Smooth muscle cell (in vitro differentiated cells): ENCODE data around the gene SLC5A2. TPM values are rescaled to one million over a fixed set of nuclear protein-coding genes. Genes with fewer than 3 reads are reported as not detected.
A peak's percentile ranks its signal among the peaks of the same experiment; 100 is the strongest.

ENCODE experiments used
- DNase-seq: peaks from one replicate; lab custom pipeline; 2025; ENCODE audit not compliant: unreplicated experiment; lab: John Stamatoyannopoulos, UW
- H2AFZ ChIP-seq: fragments of 200-600 bp; sonication (generic); 2 replicates; pipeline ENCODE4 v1.6.0; 2016; ENCODE audit warnings: antibody characterized with exemption, low read depth, mild to moderate bottlenecking
- H3F3A ChIP-seq: fragments of 200-600 bp; sonication (generic); 2 replicates; pipeline ENCODE4 v1.6.0; 2017; ENCODE audit warnings: antibody characterized with exemption, low read depth
- H3K27ac ChIP-seq: fragments of 200-600 bp; sonication (generic); 2 replicates; pipeline ENCODE4 v1.5.1; 2016; ENCODE audit warnings: low read depth, mild to moderate bottlenecking
- H3K27me3 ChIP-seq: fragments of 200-600 bp; sonication (generic); 2 replicates; pipeline ENCODE4 v1.6.1; 2016; ENCODE audit warnings: low read depth, mild to moderate bottlenecking
- H3K36me3 ChIP-seq: fragments of 200-600 bp; sonication (generic); 2 replicates; pipeline ENCODE4 v1.5.1; 2016; ENCODE audit warnings: low read depth
- H3K4me1 ChIP-seq: fragments of 200-600 bp; sonication (generic); 2 replicates; pipeline ENCODE4 v1.5.1; 2016; ENCODE audit warnings: low read depth
- H3K4me2 ChIP-seq: fragments of 200-600 bp; sonication (generic); 2 replicates; pipeline ENCODE4 v1.6.0; 2016; ENCODE audit warnings: mild to moderate bottlenecking
- H3K4me3 ChIP-seq: fragments of 200-600 bp; sonication (generic); 2 replicates; pipeline ENCODE4 v1.5.1; 2016; ENCODE audit warnings: mild to moderate bottlenecking
- H3K79me2 ChIP-seq: fragments of 200-600 bp; sonication (generic); 2 replicates; pipeline ENCODE4 v1.6.0; 2016; ENCODE audit warnings: low read depth, mild to moderate bottlenecking
- H3K9ac ChIP-seq: fragments of 200-600 bp; sonication (generic); 2 replicates; pipeline ENCODE4 v1.6.0; 2016; ENCODE audit warnings: low read depth
- H3K9me3 ChIP-seq: fragments of 200-600 bp; sonication (generic); replicated peaks from 2 replicates; pipeline ENCODE4 v1.5.1; 2016; ENCODE audit warnings: low read depth
- H4K20me1 ChIP-seq: fragments of 200-600 bp; sonication (generic); 2 replicates; pipeline ENCODE4 v1.6.0; 2016; ENCODE audit warnings: low read depth
- WGBS: methylation state at CpG from one replicate; pipeline ENCODE4 v1.1.7; 2016; ENCODE audit warnings: low lambda C conversion rate; 5-methylcytosine and 5-hydroxymethylcytosine counted together
- polyA plus RNA-seq: library from polyadenylated mRNA; unstranded; fragments of >200 nt; fragmentation: Nextera tagmentation; extraction: Ambion mirVana; gene quantifications from 2 replicates; pipeline ENCODE4 v1.2.1, GENCODE V29; 2016
- total RNA-seq: library from RNA; depleted of rRNA; stranded (reverse); fragments of >200 nt; gene quantifications from 2 replicates; pipeline ENCODE4 v1.2.3, GENCODE V29; 2014
- TF ChIP-seq, protein P1 (sequence below): fragments of 200-600 bp; sonication (generic); IDR thresholded peaks from 2 replicates; pipeline ENCODE4 v1.5.1; 2017; ENCODE audit warnings: borderline replicate concordance, mild to moderate bottlenecking, antibody characterized with exemption; ENCODE audit not compliant: insufficient read depth, poor library complexity, severe bottlenecking

SLC5A2 gene
- total and polyA plus RNA-seq, 2 experiments from 2014 or later: 5.1 TPM; not detected in 1

DNA sequence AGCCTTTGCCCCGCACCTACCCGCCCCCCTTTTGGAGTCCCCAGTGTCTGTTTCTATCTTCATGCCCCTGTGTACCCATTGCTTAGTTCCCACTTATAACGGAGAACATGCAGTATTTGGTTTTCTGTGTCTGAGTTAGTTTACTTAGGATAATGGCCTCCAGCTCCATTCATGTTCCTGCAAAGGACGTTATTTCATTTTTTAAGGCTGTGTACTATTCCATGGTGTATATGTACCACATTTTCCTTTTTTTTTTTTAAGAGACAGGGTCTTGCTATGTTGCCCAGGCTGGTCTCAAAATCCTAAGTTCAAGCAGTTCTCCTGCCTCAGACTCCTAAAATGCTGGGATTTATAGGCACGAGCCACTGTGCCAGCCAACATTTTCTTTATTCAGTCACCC lies 15.1 kb upstream of the SLC5A2 start:
- H3K36me3 ChIP-seq: no peaks in the 10 kb centered on the region
- TF ChIP-seq, protein P1, sequence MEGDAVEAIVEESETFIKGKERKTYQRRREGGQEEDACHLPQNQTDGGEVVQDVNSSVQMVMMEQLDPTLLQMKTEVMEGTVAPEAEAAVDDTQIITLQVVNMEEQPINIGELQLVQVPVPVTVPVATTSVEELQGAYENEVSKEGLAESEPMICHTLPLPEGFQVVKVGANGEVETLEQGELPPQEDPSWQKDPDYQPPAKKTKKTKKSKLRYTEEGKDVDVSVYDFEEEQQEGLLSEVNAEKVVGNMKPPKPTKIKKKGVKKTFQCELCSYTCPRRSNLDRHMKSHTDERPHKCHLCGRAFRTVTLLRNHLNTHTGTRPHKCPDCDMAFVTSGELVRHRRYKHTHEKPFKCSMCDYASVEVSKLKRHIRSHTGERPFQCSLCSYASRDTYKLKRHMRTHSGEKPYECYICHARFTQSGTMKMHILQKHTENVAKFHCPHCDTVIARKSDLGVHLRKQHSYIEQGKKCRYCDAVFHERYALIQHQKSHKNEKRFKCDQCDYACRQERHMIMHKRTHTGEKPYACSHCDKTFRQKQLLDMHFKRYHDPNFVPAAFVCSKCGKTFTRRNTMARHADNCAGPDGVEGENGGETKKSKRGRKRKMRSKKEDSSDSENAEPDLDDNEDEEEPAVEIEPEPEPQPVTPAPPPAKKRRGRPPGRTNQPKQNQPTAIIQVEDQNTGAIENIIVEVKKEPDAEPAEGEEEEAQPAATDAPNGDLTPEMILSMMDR: no peak

DNA sequence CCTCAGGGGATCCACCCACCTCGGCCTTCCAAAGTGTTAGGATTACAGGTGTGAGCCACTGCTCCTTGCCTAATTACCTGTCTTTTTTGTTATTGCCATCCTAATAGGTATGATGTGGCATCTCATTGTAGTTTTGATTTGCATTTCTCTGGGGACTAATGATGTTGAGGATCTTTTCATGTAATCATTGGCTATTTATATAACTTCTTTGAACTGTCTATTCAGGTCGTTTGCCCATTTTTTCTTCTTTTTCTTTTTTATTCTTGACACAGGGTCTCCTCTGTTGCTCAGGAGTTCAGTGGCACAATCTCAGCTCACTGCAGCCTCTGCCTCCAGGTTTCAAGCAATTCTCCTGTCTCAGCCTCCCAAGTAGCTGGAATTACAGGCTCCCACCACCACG lies 12.3 kb upstream of the SLC5A2 start:
- peak overlapping the region; percentile 90 for H3K4me2 ChIP-seq
- peaks cover 28% of the 10 kb centered on the region for H4K20me1 ChIP-seq
- peaks cover 10% of the 10 kb centered on the region for H3K79me2 ChIP-seq
- peaks cover 8% of the 10 kb centered on the region for H3K4me1 ChIP-seq
- no peak overlapping the region for H3K9ac ChIP-seq
- H3K27me3 ChIP-seq: no peaks in the 10 kb centered on the region
- H3F3A ChIP-seq: peaks cover 32% of the 10 kb centered on the region
- H3K36me3 ChIP-seq: peaks cover 6% of the 10 kb centered on the region
- DNase-seq: no peak
- H3K9me3 ChIP-seq: no peaks in the 10 kb centered on the region
- no peak overlapping the region for H2AFZ ChIP-seq
- WGBS: 91% methylated on average over 3 of the region's 3 CpGs
- peak overlapping the region; percentile 74 for H3K27ac ChIP-seq
- TF ChIP-seq, protein P1: no peak
- H3K4me3 ChIP-seq: peak overlapping the region; percentile 75

More for the DNA sequence above, 15.1 kb upstream of the SLC5A2 start:
- peaks cover under 1% of the 10 kb centered on the region for H4K20me1 ChIP-seq
- no peak overlapping the region for H3K4me3 ChIP-seq
- no peak overlapping the region for H2AFZ ChIP-seq
- DNase-seq: no peak
- WGBS: 95% methylated on average over 5 of the region's 5 CpGs
- peaks cover 9% of the 10 kb centered on the region for H3F3A ChIP-seq
- H3K9ac ChIP-seq: no peak overlapping the region
- H3K9me3 ChIP-seq: no peaks in the 10 kb centered on the region
- H3K27me3 ChIP-seq: no peaks in the 10 kb centered on the region
- H3K27ac ChIP-seq: no peak overlapping the region
- peaks cover 10% of the 10 kb centered on the region for H3K79me2 ChIP-seq
- peaks cover 8% of the 10 kb centered on the region for H3K4me1 ChIP-seq
- no peak overlapping the region for H3K4me2 ChIP-seq

DNA sequence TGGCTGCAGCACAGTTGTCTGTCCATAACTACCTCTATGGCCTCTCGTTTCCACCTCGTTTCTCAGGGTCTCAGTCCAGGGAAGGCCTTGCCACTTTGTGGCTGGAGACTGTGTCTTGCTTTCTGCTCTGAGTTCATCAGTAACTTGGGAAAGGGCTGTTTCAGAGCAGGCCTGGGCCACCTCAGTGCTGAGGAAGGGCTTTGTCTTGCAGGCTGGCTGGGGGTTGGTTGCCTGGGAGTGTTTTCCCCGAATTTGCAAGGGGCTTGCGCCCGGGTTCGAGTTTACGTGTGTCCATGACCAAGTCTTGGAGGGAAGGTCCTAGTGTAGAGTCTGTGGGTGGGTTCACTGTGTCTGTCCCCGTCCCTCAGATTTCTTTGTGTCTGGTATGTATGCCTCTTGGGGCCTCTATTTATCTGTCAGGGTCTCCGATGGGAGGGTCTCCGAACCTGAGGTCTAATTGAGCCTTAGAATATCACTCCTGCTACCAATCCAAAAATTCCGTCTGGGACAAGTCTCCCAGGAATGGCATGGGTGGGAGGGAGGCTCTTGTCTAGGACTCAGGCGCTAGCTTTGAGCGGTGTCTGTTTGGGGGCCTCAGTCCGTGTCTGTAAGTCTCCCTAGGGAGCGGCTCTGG lies 11.6 kb upstream of the SLC5A2 start:
- Histone ChIP-seq H2AFZ (no peak overlapping the region), H3K9ac (peak overlapping the region; percentile 26)

More for the DNA sequence above, 11.6 kb upstream of the SLC5A2 start:
- peak overlapping the region; percentile 90 for H3K4me2 ChIP-seq
- H3K79me2 ChIP-seq: peaks cover 10% of the 10 kb centered on the region
- H4K20me1 ChIP-seq: peaks cover 35% of the 10 kb centered on the region
- H3K9me3 ChIP-seq: no peaks in the 10 kb centered on the region
- no peak for DNase-seq
- H3K4me1 ChIP-seq: peaks cover 8% of the 10 kb centered on the region
- TF ChIP-seq, protein P1: no peak
- peaks cover 6% of the 10 kb centered on the region for H3K36me3 ChIP-seq
- H3K27me3 ChIP-seq: no peaks in the 10 kb centered on the region
- 42% methylated on average over 15 of the region's 15 CpGs for whole genome bisulfite sequencing
- H3K4me3 ChIP-seq: peak overlapping the region; percentile 75
- peaks cover 32% of the 10 kb centered on the region for H3F3A ChIP-seq
- H3K27ac ChIP-seq: peak overlapping the region; percentile 74
